ENCODE data around the gene SLC29A2.

- TF ChIP-seq POLR2AphosphoS5 (IDR thresholded peaks at IDR 0.05; ENCODE audit: borderline replicate concordance, low read depth, low read length) (no peak), EZH2 (IDR thresholded peaks at IDR 0.05) (no peak), FOXP2 (optimal IDR thresholded peaks at IDR 0.05; ENCODE audit: control extremely low read depth, extremely low read length, insufficient read depth) (no peak)
Observed at GRCh38 chr11:66331542-66332370, 39.8 kb downstream of the SLC29A2 start.

All from SK-N-MC (cell line).